MM.1S (cell line): Measurements from ENCODE around the gene MTF1.

Source experiments
- DNase-seq: peaks from one replicate; pipeline ENCODE4 v3.0.0-alpha.2; 2015
- H2AFZ ChIP-seq: fragments of 300-600 bp; sonication (generic); 2 replicates; pipeline ENCODE4 v1.6.0; 2016; ENCODE audit warnings: antibody characterized with exemption, low read length
- H3F3A ChIP-seq: fragments of 300-600 bp; sonication (generic); 2 replicates; pipeline ENCODE4 v1.6.1; 2016; ENCODE audit warnings: mild to moderate bottlenecking, antibody characterized with exemption, low read length, moderate library complexity, mixed read lengths; ENCODE audit not compliant: insufficient read depth
- H3K27ac ChIP-seq: fragments of 300-600 bp; sonication (generic); 2 replicates; pipeline ENCODE4 v1.5.1; 2016; ENCODE audit warnings: mild to moderate bottlenecking, low read length
- H3K27me3 ChIP-seq: fragments of 300-600 bp; sonication (generic); replicated peaks from 2 replicates; pipeline ENCODE4 v1.6.0; 2016; ENCODE audit warnings: low read length; ENCODE audit not compliant: insufficient read depth
- H3K36me3 ChIP-seq: fragments of 300-600 bp; sonication (generic); replicated peaks from 2 replicates; pipeline ENCODE4 v1.6.1; 2016; ENCODE audit warnings: mild to moderate bottlenecking, low read length, mixed read lengths; ENCODE audit not compliant: insufficient read depth
- H3K4me1 ChIP-seq: fragments of 300-600 bp; sonication (generic); 2 replicates; pipeline ENCODE4 v1.6.1; 2016; ENCODE audit warnings: low read length, mixed read lengths
- H3K4me2 ChIP-seq: fragments of 300-600 bp; sonication (generic); 2 replicates; pipeline ENCODE4 v1.6.0; 2016; ENCODE audit warnings: low read depth, low read length
- H3K4me3 ChIP-seq: fragments of 300-600 bp; sonication (generic); 2 replicates; pipeline ENCODE4 v1.5.1; 2016; ENCODE audit warnings: low read length, mixed read lengths
- H3K79me2 ChIP-seq: fragments of 300-600 bp; sonication (generic); 2 replicates; pipeline ENCODE4 v1.6.1; 2016; ENCODE audit warnings: mixed run types, low read length, mixed read lengths
- H3K9ac ChIP-seq: fragments of 300-600 bp; sonication (generic); 2 replicates; pipeline ENCODE4 v1.6.1; 2016; ENCODE audit warnings: low read length, mixed read lengths
- H3K9me2 ChIP-seq: fragments of 300-600 bp; sonication (generic); replicated peaks from 2 replicates; pipeline ENCODE4 v1.6.1; 2016; ENCODE audit warnings: mild to moderate bottlenecking, low read length, mixed read lengths; ENCODE audit not compliant: insufficient read depth
- H3K9me3 ChIP-seq: fragments of 300-600 bp; sonication (generic); replicated peaks from 2 replicates; pipeline ENCODE4 v1.6.1; 2016; ENCODE audit warnings: mild to moderate bottlenecking, low read length, mixed read lengths; ENCODE audit not compliant: insufficient read depth
- H4K20me1 ChIP-seq: fragments of 300-600 bp; sonication (generic); 2 replicates; pipeline ENCODE4 v1.6.1; 2016; ENCODE audit warnings: mild to moderate bottlenecking, low read length, moderate library complexity, mixed read lengths; ENCODE audit not compliant: insufficient read depth
- CTCF ChIP-seq: fragments of 300-600 bp; sonication (generic); IDR thresholded peaks from 2 replicates; pipeline ENCODE4 v1.5.1; 2016; ENCODE audit warnings: antibody characterized with exemption, low read length, mixed read lengths
- EZH2 ChIP-seq: fragments of 300-600 bp; sonication (generic); optimal IDR thresholded peaks from 2 replicates; pipeline ENCODE3; 2017; ENCODE audit warnings: low read depth, mild to moderate bottlenecking, antibody characterized with exemption, low read length, mixed read lengths
- EZH2phosphoT487 ChIP-seq: fragments of 300-600 bp; sonication (generic); IDR thresholded peaks from 2 replicates; pipeline ENCODE4 v1.6.1; 2018; ENCODE audit warnings: antibody characterized with exemption, low read length

MTF1 gene

GRCh38 chr1:37849480-37849879 is 9.9 kb downstream of the MTF1 start:
- Histone ChIP-seq H2AFZ (no peak overlapping the region), H3K79me2 (peaks cover 89% of the 10 kb centered on the region), H3F3A (peaks cover 6% of the 10 kb centered on the region; the same call in 1 of the 2 replicates), H3K9ac (no peak overlapping the region), H3K27me3 (no peaks in the 10 kb centered on the region), H3K4me3 (no peak overlapping the region), H3K9me3 (no peaks in the 10 kb centered on the region), H3K9me2 (no peaks in the 10 kb centered on the region), H3K36me3 (peaks cover 3% of the 10 kb centered on the region; the same call in 1 of the 2 replicates), H3K4me2 (no peak overlapping the region), H3K4me1 (peaks cover 7% of the 10 kb centered on the region), H3K27ac (no peak overlapping the region), H4K20me1 (no peaks in the 10 kb centered on the region)
- DNase-seq, result no peak
- TF ChIP-seq EZH2, result no peak
- TF ChIP-seq EZH2phosphoT487, result no peak
- TF ChIP-seq CTCF, result no peak

- Histone ChIP-seq H4K20me1 (no peaks in the 10 kb centered on the region), H3K4me1 (peaks cover 7% of the 10 kb centered on the region), H3K4me2 (no peak overlapping the region), H3K4me3 (no peak overlapping the region), H3K79me2 (peaks cover 76% of the 10 kb centered on the region), H3K27me3 (no peaks in the 10 kb centered on the region), H3F3A (peaks cover 6% of the 10 kb centered on the region; the same call in 1 of the 2 replicates), H2AFZ (no peak overlapping the region), H3K9me2 (no peaks in the 10 kb centered on the region), H3K9ac (no peak overlapping the region), H3K36me3 (no peaks in the 10 kb centered on the region; the same call in 1 of the 2 replicates), H3K27ac (no peak overlapping the region), H3K9me3 (no peaks in the 10 kb centered on the region)
- no peak for TF ChIP-seq EZH2phosphoT487
- DNase-seq, result no peak
Observed at GRCh38 chr1:37846647-37847339, 12.6 kb downstream of the MTF1 start.

- no peak overlapping the region for H3K27ac ChIP-seq
- no peaks in the 10 kb centered on the region for H3K27me3 ChIP-seq
- H3K36me3 ChIP-seq, result no peaks in the 10 kb centered on the region; the same call in 1 of the 2 replicates
- no peak overlapping the region for H3K4me3 ChIP-seq
- peaks cover 6% of the 10 kb centered on the region; the same call in 1 of the 2 replicates for H3F3A ChIP-seq
- H3K9ac ChIP-seq, result no peak overlapping the region
- H3K4me1 ChIP-seq, result peaks cover 10% of the 10 kb centered on the region
- H3K79me2 ChIP-seq, result peaks cover 76% of the 10 kb centered on the region
- no peaks in the 10 kb centered on the region for H4K20me1 ChIP-seq
- no peak overlapping the region for H3K4me2 ChIP-seq
- DNase-seq, result no peak
- H2AFZ ChIP-seq, result no peak overlapping the region
- TF ChIP-seq CTCF (no peak), EZH2 (no peak), EZH2phosphoT487 (no peak)
- H3K9me3 ChIP-seq, result no peaks in the 10 kb centered on the region
- H3K9me2 ChIP-seq, result no peaks in the 10 kb centered on the region
Observed at GRCh38 chr1:37845786-37846185, 13.6 kb downstream of the MTF1 start.

GRCh38 chr1:37845049-37845646 is 14.2 kb downstream of the MTF1 start:
- H3K4me1 ChIP-seq, result peaks cover 16% of the 10 kb centered on the region
- DNase-seq, result no peak
- H3K9me2 ChIP-seq, result no peaks in the 10 kb centered on the region
- H3K4me3 ChIP-seq, result no peak overlapping the region
- no peak overlapping the region for H3K27ac ChIP-seq
- H4K20me1 ChIP-seq, result no peaks in the 10 kb centered on the region
- no peak overlapping the region for H3K4me2 ChIP-seq
- no peaks in the 10 kb centered on the region; the same call in 1 of the 2 replicates for H3K36me3 ChIP-seq
- TF ChIP-seq CTCF, result no peak
- TF ChIP-seq EZH2, result no peak
- TF ChIP-seq EZH2phosphoT487, result no peak
- peaks cover 6% of the 10 kb centered on the region; the same call in 1 of the 2 replicates for H3F3A ChIP-seq
- H3K9ac ChIP-seq, result no peak overlapping the region
- peaks cover 73% of the 10 kb centered on the region for H3K79me2 ChIP-seq
- no peaks in the 10 kb centered on the region for H3K27me3 ChIP-seq
- no peak overlapping the region for H2AFZ ChIP-seq
- no peaks in the 10 kb centered on the region for H3K9me3 ChIP-seq
